Neural cell (in vitro differentiated cells): ENCODE data around the gene SLC41A1. TPM values are rescaled to one million over a fixed set of nuclear protein-coding genes. Genes with fewer than 3 reads are reported as not detected.

Experiments used
- H2AFZ ChIP-seq: fragments of 200-600, 300-800 bp; sonication (generic), shearing (Covaris generic); 2 replicates; pipeline ENCODE4 v1.6.0; 2014; ENCODE audit warnings: low read depth, mild to moderate bottlenecking, antibody characterized with exemption, low read length, moderate library complexity
- H3F3A ChIP-seq: fragments of 200-600 bp; shearing (Covaris generic); 2 replicates; pipeline ENCODE4 v1.6.1; 2016; ENCODE audit warnings: mild to moderate bottlenecking, moderate library complexity, mixed read lengths, antibody characterized with exemption, low read length; ENCODE audit not compliant: insufficient read depth, poor library complexity, severe bottlenecking
- H3K27ac ChIP-seq: fragments of 200-600, 300-800 bp; sonication (generic), shearing (Covaris generic); 2 replicates; pipeline ENCODE4 v1.5.1; 2014; ENCODE audit warnings: mild to moderate bottlenecking, low read length, moderate library complexity
- H3K27me3 ChIP-seq: fragments of 300-800, 200-600 bp; sonication (generic), shearing (Covaris generic); 2 replicates; pipeline ENCODE4 v1.6.0; 2014; ENCODE audit warnings: mild to moderate bottlenecking, low read depth, low read length, moderate library complexity; ENCODE audit not compliant: insufficient read depth
- H3K36me3 ChIP-seq: fragments of 300-800, 200-600 bp; sonication (generic), shearing (Covaris generic); 2 replicates; pipeline ENCODE4 v1.5.1; 2014; ENCODE audit warnings: mild to moderate bottlenecking, antibody characterized with exemption, low read length, moderate library complexity; ENCODE audit not compliant: insufficient read depth
- H3K4me2 ChIP-seq: fragments of 300-800, 200-600 bp; sonication (generic), shearing (Covaris generic); 2 replicates; pipeline ENCODE4 v1.6.0; 2014; ENCODE audit warnings: mild to moderate bottlenecking, low read length
- H3K4me3 ChIP-seq: fragments of 300-800, 200-600 bp; sonication (generic), shearing (Covaris generic); 2 replicates; pipeline ENCODE4 v1.5.1; 2014; ENCODE audit warnings: mild to moderate bottlenecking, low read length, moderate library complexity
- H3K79me2 ChIP-seq: fragments of 200-600 bp; shearing (Covaris generic); replicated peaks from 2 replicates; pipeline ENCODE4 v1.6.0; 2014; ENCODE audit warnings: mild to moderate bottlenecking, low read length, moderate library complexity; ENCODE audit not compliant: insufficient read depth
- H3K9ac ChIP-seq: fragments of 300-800, 200-600 bp; sonication (generic), shearing (Covaris generic); 2 replicates; pipeline ENCODE4 v1.6.1; 2016; ENCODE audit warnings: mild to moderate bottlenecking, low read length, mixed read lengths
- H3K9me2 ChIP-seq: fragments of 200-600 bp; shearing (Covaris generic); 2 replicates; pipeline ENCODE4 v1.6.1; 2016; ENCODE audit warnings: mild to moderate bottlenecking, low read length, mixed read lengths; ENCODE audit not compliant: insufficient read depth
- H3K9me3 ChIP-seq: fragments of 200-600, 300-800 bp; sonication (generic), shearing (Covaris generic); 2 replicates; pipeline ENCODE4 v1.6.1; 2016; ENCODE audit warnings: mild to moderate bottlenecking, mixed run types, low read length, moderate library complexity, mixed read lengths
- H4K20me1 ChIP-seq: fragments of 200-600 bp; shearing (Covaris generic); 2 replicates; pipeline ENCODE4 v1.6.1; 2016; ENCODE audit warnings: mild to moderate bottlenecking, mixed run types; ENCODE audit not compliant: insufficient read depth
- EP300 ChIP-seq: fragments of 450-650 bp; conservative IDR thresholded peaks from 2 replicates; pipeline ENCODE4 v1.6.1; 2014; ENCODE audit warnings: antibody characterized with exemption, mild to moderate bottlenecking, moderate library complexity; ENCODE audit not compliant: poor library complexity, severe bottlenecking
- EZH2 ChIP-seq: fragments of 200-600, 300-800 bp; shearing (Covaris generic), sonication (generic); IDR thresholded peaks from 2 replicates; pipeline ENCODE4 v1.6.1; 2014; ENCODE audit warnings: antibody characterized with exemption, low read length, borderline replicate concordance, mild to moderate bottlenecking; ENCODE audit not compliant: insufficient read depth, poor library complexity, severe bottlenecking
- MXI1 ChIP-seq: fragments of 450-650 bp; conservative IDR thresholded peaks from 2 replicates; pipeline ENCODE4 v1.6.1; 2014; ENCODE audit warnings: antibody characterized with exemption, mild to moderate bottlenecking; ENCODE audit not compliant: poor library complexity, severe bottlenecking
- POLR2AphosphoS5 ChIP-seq: IDR thresholded peaks from 2 replicates; pipeline ENCODE4 v1.6.1; 2012
- RAD21 ChIP-seq: fragments of 450-650 bp; conservative IDR thresholded peaks from 2 replicates; pipeline ENCODE4 v1.6.1; 2014; ENCODE audit warnings: antibody characterized with exemption, mild to moderate bottlenecking, moderate library complexity
- REST ChIP-seq: IDR thresholded peaks from 2 replicates; pipeline ENCODE4 v1.6.1; 2012; ENCODE audit warnings: borderline replicate concordance
- SMC3 ChIP-seq: fragments of 450-650 bp; conservative IDR thresholded peaks from 2 replicates; pipeline ENCODE4 v1.6.1; 2014; ENCODE audit warnings: antibody characterized with exemption, mild to moderate bottlenecking, moderate library complexity; ENCODE audit not compliant: poor library complexity
- TAF1 ChIP-seq: IDR thresholded peaks from 2 replicates; pipeline ENCODE4 v1.6.1; 2012; ENCODE audit warnings: low read depth
- polyA plus RNA-seq: library from polyadenylated mRNA; depleted of rRNA; stranded (reverse); fragments of >200 nt; gene quantifications from 2 replicates; pipeline ENCODE4 v1.2.3, GENCODE V29; 2014
- TF ChIP-seq, protein P1 (sequence below): fragments of 450-650 bp; IDR thresholded peaks from 2 replicates; pipeline ENCODE4 v1.5.1; 2014; ENCODE audit warnings: antibody characterized with exemption, mild to moderate bottlenecking, moderate library complexity; ENCODE audit not compliant: poor library complexity, severe bottlenecking

The SLC41A1 gene
- polyA plus RNA-seq, 1 donor from 2014 or later = 4.2 TPM

DNA sequence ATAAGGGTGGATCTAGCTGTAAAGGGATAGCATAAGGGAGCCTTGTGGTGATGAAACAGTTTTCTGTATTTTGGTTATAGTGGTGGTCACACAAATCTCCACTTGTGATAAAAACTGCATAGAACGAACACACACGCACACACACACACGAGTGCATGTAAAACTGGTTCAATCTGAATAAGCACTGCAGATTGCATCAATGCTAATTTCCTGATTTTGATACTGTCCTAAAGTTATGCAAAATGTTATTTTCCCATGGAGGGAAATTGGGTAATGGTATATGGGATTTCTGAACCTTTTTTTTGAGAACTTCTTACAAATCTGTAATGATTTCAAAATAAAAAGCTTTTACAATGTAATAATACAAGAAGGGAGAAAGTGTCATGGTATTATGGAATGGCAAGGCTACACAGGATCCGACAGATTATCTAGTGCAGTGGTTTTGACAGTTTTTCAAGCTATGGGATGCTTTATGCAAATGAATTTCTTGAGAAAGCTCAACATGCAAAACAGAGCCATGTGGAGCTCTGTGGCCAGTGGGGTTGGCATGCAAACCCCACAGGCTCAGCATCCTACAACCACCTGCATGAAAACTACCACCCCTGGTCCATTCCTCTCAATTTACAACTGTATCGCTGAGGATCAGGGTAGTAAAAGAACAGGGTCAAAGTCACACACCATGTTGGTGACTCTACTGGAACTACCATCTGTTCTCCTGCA, 18.8 kb downstream of the SLC41A1 start:
- TF ChIP-seq REST (no peak), EP300 (no peak), RAD21 (no peak), MXI1 (no peak), POLR2AphosphoS5 (no peak), SMC3 (no peak), TAF1 (no peak), EZH2 (no peak)
- TF ChIP-seq, protein P1, sequence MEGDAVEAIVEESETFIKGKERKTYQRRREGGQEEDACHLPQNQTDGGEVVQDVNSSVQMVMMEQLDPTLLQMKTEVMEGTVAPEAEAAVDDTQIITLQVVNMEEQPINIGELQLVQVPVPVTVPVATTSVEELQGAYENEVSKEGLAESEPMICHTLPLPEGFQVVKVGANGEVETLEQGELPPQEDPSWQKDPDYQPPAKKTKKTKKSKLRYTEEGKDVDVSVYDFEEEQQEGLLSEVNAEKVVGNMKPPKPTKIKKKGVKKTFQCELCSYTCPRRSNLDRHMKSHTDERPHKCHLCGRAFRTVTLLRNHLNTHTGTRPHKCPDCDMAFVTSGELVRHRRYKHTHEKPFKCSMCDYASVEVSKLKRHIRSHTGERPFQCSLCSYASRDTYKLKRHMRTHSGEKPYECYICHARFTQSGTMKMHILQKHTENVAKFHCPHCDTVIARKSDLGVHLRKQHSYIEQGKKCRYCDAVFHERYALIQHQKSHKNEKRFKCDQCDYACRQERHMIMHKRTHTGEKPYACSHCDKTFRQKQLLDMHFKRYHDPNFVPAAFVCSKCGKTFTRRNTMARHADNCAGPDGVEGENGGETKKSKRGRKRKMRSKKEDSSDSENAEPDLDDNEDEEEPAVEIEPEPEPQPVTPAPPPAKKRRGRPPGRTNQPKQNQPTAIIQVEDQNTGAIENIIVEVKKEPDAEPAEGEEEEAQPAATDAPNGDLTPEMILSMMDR = no peak
- Histone ChIP-seq H3K79me2 (no peaks in the 10 kb centered on the region), H3K9me2 (no peaks in the 10 kb centered on the region), H3K27me3 (no peaks in the 10 kb centered on the region), H2AFZ (no peak overlapping the region), H3K4me2 (no peak overlapping the region), H4K20me1 (no peaks in the 10 kb centered on the region), H3K27ac (no peak overlapping the region), H3F3A (no peaks in the 10 kb centered on the region), H3K9ac (no peak overlapping the region), H3K36me3 (peaks cover 7% of the 10 kb centered on the region), H3K9me3 (no peaks in the 10 kb centered on the region), H3K4me3 (no peak overlapping the region)

DNA sequence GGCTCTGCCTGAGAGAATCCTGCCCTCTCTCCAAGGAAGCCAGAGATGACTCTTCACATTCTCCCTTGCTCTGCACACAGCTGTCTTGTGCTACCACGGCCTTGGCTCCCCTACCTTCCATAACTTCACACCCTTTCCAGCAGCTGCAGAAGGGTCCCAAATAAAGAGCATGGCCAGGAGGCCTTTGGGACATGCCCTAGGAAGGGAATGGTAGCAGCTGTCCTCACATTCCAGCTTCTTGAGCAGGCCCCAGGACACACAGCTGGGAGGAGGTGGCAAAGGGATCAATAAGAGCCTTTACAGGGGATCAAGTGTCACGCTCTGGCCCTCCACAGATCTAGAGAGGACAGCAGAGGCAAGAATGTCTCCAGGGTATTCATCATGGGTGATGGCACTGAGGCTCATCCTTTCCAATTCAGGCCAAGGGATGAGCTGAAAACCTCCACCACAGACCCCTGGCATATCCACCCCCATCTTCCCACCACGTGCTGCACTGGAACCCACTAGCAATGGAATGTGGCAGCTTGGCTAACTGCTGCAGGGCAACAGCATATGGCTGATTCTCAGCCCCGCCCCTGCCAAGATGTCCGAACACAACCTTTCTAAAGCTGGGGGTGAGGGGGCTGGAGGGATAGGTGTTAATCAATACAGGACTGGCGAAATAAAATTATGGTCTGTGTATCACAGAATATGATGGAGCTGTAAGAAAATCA, 19.9 kb downstream of the SLC41A1 start:
- Histone ChIP-seq H3K27me3 (no peaks in the 10 kb centered on the region), H3K27ac (no peak overlapping the region), H3K9me2 (no peaks in the 10 kb centered on the region), H4K20me1 (no peaks in the 10 kb centered on the region), H3K9me3 (no peaks in the 10 kb centered on the region), H3K4me2 (no peak overlapping the region), H3K79me2 (no peaks in the 10 kb centered on the region), H3K9ac (no peak overlapping the region), H3K4me3 (no peak overlapping the region), H3K36me3 (peaks cover 7% of the 10 kb centered on the region), H3F3A (no peaks in the 10 kb centered on the region), H2AFZ (no peak overlapping the region)
- TF ChIP-seq REST (no peak), RAD21 (no peak), TAF1 (no peak)
- TF ChIP-seq, protein P1 = no peak
